ENCODE data around the gene SLC18B1. TPM values are rescaled to one million over a fixed set of nuclear protein-coding genes. Genes with fewer than 3 reads are reported as not detected.

Gene SLC18B1
- total RNA-seq, 1 donor, result 6.9 TPM

GRCh38 chr6:132751306-132751705 lies 47.1 kb downstream of the SLC18B1 start:
- Histone ChIP-seq H4K20me1 (ENCODE audit: insufficient read depth, low read length) (no peaks in the 10 kb centered on the region), H3K79me2 (ENCODE audit: insufficient read depth, low read length) (no peaks in the 10 kb centered on the region), H3K4me3 (ENCODE audit: insufficient read depth, low read length) (no peak overlapping the region), H3K27me3 (ENCODE audit: insufficient read depth, low read length) (peaks cover 1% of the 10 kb centered on the region), H2AFZ (ENCODE audit: low read length) (no peak overlapping the region), H3K27ac (ENCODE audit: low read depth, low read length) (no peak overlapping the region), H3K4me1 (ENCODE audit: insufficient read depth, low read length) (no peaks in the 10 kb centered on the region), H3K4me2 (ENCODE audit: insufficient read depth, low read length) (no peak overlapping the region), H3K9me3 (ENCODE audit: low read depth, low read length) (no peaks in the 10 kb centered on the region), H3K36me3 (ENCODE audit: insufficient read depth, low read length) (no peaks in the 10 kb centered on the region)
- DNase-seq (ENCODE audit: insufficient read length, low spot score, missing footprints), result no peak
- TF ChIP-seq CTCF (IDR thresholded peaks at IDR 0.05; ENCODE audit: extremely low read depth, low read depth, low read length), result no peak

GRCh38 chr6:132750455-132751248 lies 47.8 kb downstream of the SLC18B1 start:
- no peak overlapping the region for H3K4me2 ChIP-seq (ENCODE audit: insufficient read depth, low read length)
- H3K36me3 ChIP-seq (ENCODE audit: insufficient read depth, low read length), result no peaks in the 10 kb centered on the region
- no peak for DNase-seq (ENCODE audit: insufficient read length, low spot score, missing footprints)
- H3K79me2 ChIP-seq (ENCODE audit: insufficient read depth, low read length), result no peaks in the 10 kb centered on the region
- no peaks in the 10 kb centered on the region for H4K20me1 ChIP-seq (ENCODE audit: insufficient read depth, low read length)
- no peak overlapping the region for H3K4me3 ChIP-seq (ENCODE audit: insufficient read depth, low read length)
- H2AFZ ChIP-seq (ENCODE audit: low read length), result no peak overlapping the region
- no peaks in the 10 kb centered on the region for H3K27me3 ChIP-seq (ENCODE audit: insufficient read depth, low read length)
- no peak for TF ChIP-seq CTCF (IDR thresholded peaks at IDR 0.05; ENCODE audit: extremely low read depth, low read depth, low read length)
- H3K27ac ChIP-seq (ENCODE audit: low read depth, low read length), result no peak overlapping the region
- H3K9me3 ChIP-seq (ENCODE audit: low read depth, low read length), result no peaks in the 10 kb centered on the region
- H3K4me1 ChIP-seq (ENCODE audit: insufficient read depth, low read length), result no peaks in the 10 kb centered on the region

GRCh38 chr6:132749111-132749510 lies 49.3 kb downstream of the SLC18B1 start:
- no peak overlapping the region for H3K4me2 ChIP-seq (ENCODE audit: insufficient read depth, low read length)
- H3K9me3 ChIP-seq (ENCODE audit: low read depth, low read length), result no peaks in the 10 kb centered on the region
- H3K4me3 ChIP-seq (ENCODE audit: insufficient read depth, low read length), result no peak overlapping the region
- no peaks in the 10 kb centered on the region for H3K27me3 ChIP-seq (ENCODE audit: insufficient read depth, low read length)
- no peaks in the 10 kb centered on the region for H4K20me1 ChIP-seq (ENCODE audit: insufficient read depth, low read length)
- H3K79me2 ChIP-seq (ENCODE audit: insufficient read depth, low read length), result no peaks in the 10 kb centered on the region
- peak; percentile 65 for DNase-seq (ENCODE audit: insufficient read length, low spot score, missing footprints)
- H3K36me3 ChIP-seq (ENCODE audit: insufficient read depth, low read length), result no peaks in the 10 kb centered on the region
- no peak overlapping the region for H3K27ac ChIP-seq (ENCODE audit: low read depth, low read length)
- no peak overlapping the region for H2AFZ ChIP-seq (ENCODE audit: low read length)
- H3K4me1 ChIP-seq (ENCODE audit: insufficient read depth, low read length), result no peaks in the 10 kb centered on the region
- no peak for TF ChIP-seq CTCF (IDR thresholded peaks at IDR 0.05; ENCODE audit: extremely low read depth, low read depth, low read length)

- no peak overlapping the region for H3K4me2 ChIP-seq (ENCODE audit: insufficient read depth, low read length)
- H3K79me2 ChIP-seq (ENCODE audit: insufficient read depth, low read length), result no peaks in the 10 kb centered on the region
- H3K4me3 ChIP-seq (ENCODE audit: insufficient read depth, low read length), result no peak overlapping the region
- no peak for DNase-seq (ENCODE audit: insufficient read length, low spot score, missing footprints)
- no peak overlapping the region for H2AFZ ChIP-seq (ENCODE audit: low read length)
- no peaks in the 10 kb centered on the region for H3K9me3 ChIP-seq (ENCODE audit: low read depth, low read length)
- H3K27ac ChIP-seq (ENCODE audit: low read depth, low read length), result no peak overlapping the region
- H3K27me3 ChIP-seq (ENCODE audit: insufficient read depth, low read length), result no peaks in the 10 kb centered on the region
- TF ChIP-seq CTCF (IDR thresholded peaks at IDR 0.05; ENCODE audit: extremely low read depth, low read depth, low read length), result no peak
- H3K36me3 ChIP-seq (ENCODE audit: insufficient read depth, low read length), result no peaks in the 10 kb centered on the region
- H3K4me1 ChIP-seq (ENCODE audit: insufficient read depth, low read length), result no peaks in the 10 kb centered on the region
- no peaks in the 10 kb centered on the region for H4K20me1 ChIP-seq (ENCODE audit: insufficient read depth, low read length)
These were observed 50.0 kb downstream of the SLC18B1 start for GRCh38 chr6:132748446-132748845.

Data from osteoblast (primary cell).